ENCODE results near the gene USP34. TPM values are rescaled to one million over a fixed set of nuclear protein-coding genes. Genes with fewer than 3 reads are reported as not detected.

The USP34 gene
- total and polyA plus RNA-seq, 4 donors, result 13.4 to 82.7 (median 51.1) TPM

GRCh38 chr2:61141151-61141550 is 329.7 kb downstream of the USP34 start:
- Histone ChIP-seq H3K36me3 (ENCODE audit: control insufficient read depth in 4 of 4, insufficient read depth in 3 of 4, low read depth in 1 of 4, low read length in 3 of 4) (peaks cover 0 to 4% (median 1%) of the 10 kb centered on the region in 4 donors), H3K4me1 (ENCODE audit: control insufficient read depth in 4 of 4, insufficient read depth in 4 of 4, low read length in 3 of 4) (peaks cover 0 to 5% (median 3%) of the 10 kb centered on the region in 4 donors), H3K4me3 (ENCODE audit: low read depth in 1 of 3, low read length in 3 of 3) (no peak overlapping the region), H3K9me3 (ENCODE audit: control insufficient read depth in 4 of 4, low read length in 3 of 4) (no peaks in the 10 kb centered on the region), H3K27ac (ENCODE audit: low read depth in 1 of 2, low read length in 2 of 2) (no peak overlapping the region), H3K27me3 (ENCODE audit: control insufficient read depth in 4 of 4, insufficient read depth in 4 of 4, low read length in 3 of 4) (no peaks in the 10 kb centered on the region), H3K9ac (ENCODE audit: low read depth in 1 of 2, low read length in 2 of 2) (no peak overlapping the region)
- no peak for DNase-seq (ENCODE audit: low spot score)
- WGBS, result 92% methylated on average over 1 of the region's 1 CpG
- no peak for TF ChIP-seq MAX (IDR thresholded peaks at IDR 0.05)
- TF ChIP-seq YY1 (IDR thresholded peaks at IDR 0.05), result no peak
- TF ChIP-seq RXRA (IDR thresholded peaks at IDR 0.05), result no peak
- TF ChIP-seq ATF3 (IDR thresholded peaks at IDR 0.05), result no peak
- no peak for TF ChIP-seq HNF4A (conservative IDR thresholded peaks at IDR 0.05)
- TF ChIP-seq REST (IDR thresholded peaks at IDR 0.05), result no peak
- TF ChIP-seq FOXA1 (IDR thresholded peaks at IDR 0.05), result no peak
- TF ChIP-seq EGR1 (IDR thresholded peaks at IDR 0.05; ENCODE audit: low read depth in 2 of 2), result no peak
- no peak for TF ChIP-seq ZBTB33 (IDR thresholded peaks at IDR 0.05)
- TF ChIP-seq RAD21 (IDR thresholded peaks at IDR 0.05), result no peak
- TF ChIP-seq SP1 (IDR thresholded peaks at IDR 0.05), result no peak
- no peak for TF ChIP-seq JUND (IDR thresholded peaks at IDR 0.05)
- no peak for TF ChIP-seq FOXA2 (IDR thresholded peaks at IDR 0.05)
- TF ChIP-seq, protein P1, sequence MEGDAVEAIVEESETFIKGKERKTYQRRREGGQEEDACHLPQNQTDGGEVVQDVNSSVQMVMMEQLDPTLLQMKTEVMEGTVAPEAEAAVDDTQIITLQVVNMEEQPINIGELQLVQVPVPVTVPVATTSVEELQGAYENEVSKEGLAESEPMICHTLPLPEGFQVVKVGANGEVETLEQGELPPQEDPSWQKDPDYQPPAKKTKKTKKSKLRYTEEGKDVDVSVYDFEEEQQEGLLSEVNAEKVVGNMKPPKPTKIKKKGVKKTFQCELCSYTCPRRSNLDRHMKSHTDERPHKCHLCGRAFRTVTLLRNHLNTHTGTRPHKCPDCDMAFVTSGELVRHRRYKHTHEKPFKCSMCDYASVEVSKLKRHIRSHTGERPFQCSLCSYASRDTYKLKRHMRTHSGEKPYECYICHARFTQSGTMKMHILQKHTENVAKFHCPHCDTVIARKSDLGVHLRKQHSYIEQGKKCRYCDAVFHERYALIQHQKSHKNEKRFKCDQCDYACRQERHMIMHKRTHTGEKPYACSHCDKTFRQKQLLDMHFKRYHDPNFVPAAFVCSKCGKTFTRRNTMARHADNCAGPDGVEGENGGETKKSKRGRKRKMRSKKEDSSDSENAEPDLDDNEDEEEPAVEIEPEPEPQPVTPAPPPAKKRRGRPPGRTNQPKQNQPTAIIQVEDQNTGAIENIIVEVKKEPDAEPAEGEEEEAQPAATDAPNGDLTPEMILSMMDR (IDR thresholded peaks at IDR 0.05; ENCODE audit: low read depth, low read length, missing input control), result no peak
- TF ChIP-seq HNF4G (IDR thresholded peaks at IDR 0.05), result no peak
- TF ChIP-seq NR2F2 (IDR thresholded peaks at IDR 0.05), result no peak

DNA sequence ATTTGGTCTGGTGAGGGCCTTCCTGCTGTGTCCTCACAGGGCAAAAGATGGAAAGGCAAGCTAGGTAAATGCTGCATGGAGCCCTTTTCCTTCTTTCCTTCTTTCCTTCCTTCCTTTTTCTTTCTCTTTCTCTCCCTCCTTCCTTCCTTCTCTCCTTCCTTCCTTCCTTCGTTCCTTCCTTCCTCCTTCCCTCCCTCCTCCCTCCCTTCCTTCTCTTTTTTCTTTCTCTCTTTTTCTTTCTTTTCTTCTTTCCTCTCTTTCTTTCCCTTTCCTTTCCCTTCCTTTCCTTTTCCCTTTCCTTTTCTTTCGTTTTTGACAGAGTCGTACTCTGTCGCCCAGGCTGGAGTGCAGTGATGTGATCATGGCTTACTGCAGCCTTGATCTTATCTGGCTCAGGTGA is 332.0 kb downstream of the USP34 start:
- H3K27ac ChIP-seq (ENCODE audit: low read depth in 1 of 2, low read length in 2 of 2), result no peak overlapping the region
- no peak for DNase-seq (ENCODE audit: low spot score)
- H3K36me3 ChIP-seq (ENCODE audit: control insufficient read depth in 4 of 4, insufficient read depth in 3 of 4, low read depth in 1 of 4, low read length in 3 of 4), result peaks cover 0 to 4% (median 1%) of the 10 kb centered on the region in 4 donors
- no peaks in the 10 kb centered on the region for H3K27me3 ChIP-seq (ENCODE audit: control insufficient read depth in 4 of 4, insufficient read depth in 4 of 4, low read length in 3 of 4)
- no peak overlapping the region for H3K4me3 ChIP-seq (ENCODE audit: low read depth in 1 of 3, low read length in 3 of 3)
- H3K9ac ChIP-seq (ENCODE audit: low read depth in 1 of 2, low read length in 2 of 2), result no peak overlapping the region
- H3K9me3 ChIP-seq (ENCODE audit: control insufficient read depth in 4 of 4, low read length in 3 of 4), result no peaks in the 10 kb centered on the region
- no peak for TF ChIP-seq RAD21 (IDR thresholded peaks at IDR 0.05)
- no peak for TF ChIP-seq ATF3 (IDR thresholded peaks at IDR 0.05)
- no peak for TF ChIP-seq NR2F2 (IDR thresholded peaks at IDR 0.05)
- TF ChIP-seq YY1 (IDR thresholded peaks at IDR 0.05), result no peak
- TF ChIP-seq FOXA2 (IDR thresholded peaks at IDR 0.05), result no peak
- no peak for TF ChIP-seq MAX (IDR thresholded peaks at IDR 0.05)
- TF ChIP-seq RXRA (IDR thresholded peaks at IDR 0.05), result no peak
- no peak for TF ChIP-seq TAF1 (conservative IDR thresholded peaks at IDR 0.05)
- TF ChIP-seq HNF4G (IDR thresholded peaks at IDR 0.05), result no peak
- TF ChIP-seq SP1 (IDR thresholded peaks at IDR 0.05), result no peak
- H3K4me1 ChIP-seq (ENCODE audit: control insufficient read depth in 4 of 4, insufficient read depth in 4 of 4, low read length in 3 of 4), result no peaks in the 10 kb centered on the region
- 91% methylated on average over 4 of the region's 4 CpGs for WGBS

Measured in liver (tissue), 9 donors.